ENCODE results near the gene MAP3K1.
A peak's percentile ranks its signal among the peaks of the same experiment; 100 is the strongest.

The MAP3K1 gene

GRCh38 chr5:56858777-56859442 lies 43.6 kb downstream of the MAP3K1 start:
- no peak for TF ChIP-seq CTCF (conservative IDR thresholded peaks at IDR 0.05)
- H3K27ac ChIP-seq: peak overlapping the region; percentile 56

GRCh38 chr5:56861893-56862485 lies 46.6 kb downstream of the MAP3K1 start:
- TF ChIP-seq CTCF (conservative IDR thresholded peaks at IDR 0.05): no peak
- no peak overlapping the region for H3K27ac ChIP-seq

GRCh38 chr5:56862909-56863308 lies 47.6 kb downstream of the MAP3K1 start:
- TF ChIP-seq CTCF (conservative IDR thresholded peaks at IDR 0.05): no peak
- H3K27ac ChIP-seq: no peak overlapping the region

- H3K27ac ChIP-seq: no peak overlapping the region
- TF ChIP-seq CTCF (conservative IDR thresholded peaks at IDR 0.05): no peak
These were observed 56.4 kb downstream of the MAP3K1 start for GRCh38 chr5:56871777-56872176.

GRCh38 chr5:56873056-56873455 lies 57.7 kb downstream of the MAP3K1 start:
- TF ChIP-seq CTCF (conservative IDR thresholded peaks at IDR 0.05): no peak
- no peak overlapping the region for H3K27ac ChIP-seq

GRCh38 chr5:56876327-56876726 lies 61.0 kb downstream of the MAP3K1 start:
- no peak overlapping the region for H3K27ac ChIP-seq
- TF ChIP-seq CTCF (conservative IDR thresholded peaks at IDR 0.05): no peak

- TF ChIP-seq CTCF (conservative IDR thresholded peaks at IDR 0.05): no peak
- H3K27ac ChIP-seq: no peak overlapping the region
These were observed 66.2 kb downstream of the MAP3K1 start for GRCh38 chr5:56881571-56881970.
